GM21526 (cell line): ENCODE measurements around the gene STK11IP.

Experiments used
- ATAC-seq: cut with Tn5 transposase; IDR thresholded peaks from one replicate; pipeline ENCODE4 v1.9.1; 2021; ENCODE audit warnings: moderate library complexity; ENCODE audit not compliant: unreplicated experiment, low FRiP score

STK11IP gene

GRCh38 chr2:219613461-219614070 lies 15.9 kb downstream of the STK11IP start:
- ATAC-seq: no peak

DNA sequence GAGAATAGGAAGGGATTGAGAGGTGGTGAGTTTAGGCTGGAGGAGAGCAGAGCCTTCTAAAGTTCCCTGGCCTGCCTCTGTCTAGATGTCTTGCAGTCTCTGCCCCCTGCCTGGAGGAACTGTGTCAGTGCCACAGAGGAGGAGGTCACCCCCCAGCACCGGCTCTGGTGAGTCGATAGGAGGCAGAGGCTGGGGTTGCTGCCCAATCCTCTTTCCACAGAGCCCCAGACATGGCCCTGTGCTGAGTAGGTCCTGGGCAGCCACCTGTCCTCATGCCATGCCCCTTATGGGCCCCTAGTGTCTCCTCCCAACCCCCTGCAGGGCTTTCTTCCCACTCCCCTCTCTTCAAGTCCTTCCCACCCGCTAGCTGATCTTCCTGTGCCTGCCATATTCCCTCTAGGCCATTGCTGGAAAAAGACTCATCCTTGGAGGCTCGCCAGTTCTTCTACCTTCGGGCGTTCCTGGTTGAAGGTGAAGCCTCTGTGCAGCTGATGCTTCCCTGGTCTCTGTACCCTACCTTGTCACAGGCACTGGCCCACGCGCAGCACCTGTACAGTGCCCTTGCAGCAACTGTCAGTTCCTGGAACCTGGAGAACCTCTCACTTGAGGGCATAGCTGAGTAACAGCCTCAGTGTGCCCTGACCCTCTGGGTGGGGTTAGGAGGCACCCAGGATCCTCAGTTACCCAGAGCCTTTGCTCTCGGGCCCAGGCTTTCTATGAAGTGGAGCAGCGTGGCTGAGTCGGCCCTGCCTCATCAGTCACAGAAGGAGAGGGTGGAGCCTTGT lies 16.6 kb downstream of the STK11IP start:
- ATAC-seq: no peak

GRCh38 chr2:219615036-219615435 lies 17.4 kb downstream of the STK11IP start:
- no peak for ATAC-seq

DNA sequence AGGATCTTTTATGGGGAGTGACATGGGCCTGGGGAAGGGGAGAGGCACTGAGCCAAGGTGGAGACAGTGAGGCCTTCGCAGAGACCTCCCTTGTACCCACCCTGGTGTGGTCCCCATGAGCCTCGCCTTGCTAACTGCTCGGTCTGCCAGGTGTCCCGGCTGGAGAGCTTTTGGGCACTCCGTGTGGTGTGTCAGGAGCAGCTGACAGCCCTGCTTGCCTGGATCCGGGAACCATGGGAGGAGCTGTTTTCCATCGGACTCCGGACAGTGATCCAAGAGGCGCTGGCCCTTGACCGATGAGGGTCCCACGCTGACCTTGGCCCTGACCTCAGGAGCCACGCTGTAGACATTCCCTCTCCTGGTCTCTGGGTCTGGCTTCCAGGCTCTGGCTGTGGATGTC lies 18.2 kb downstream of the STK11IP start:
- no peak for ATAC-seq

DNA sequence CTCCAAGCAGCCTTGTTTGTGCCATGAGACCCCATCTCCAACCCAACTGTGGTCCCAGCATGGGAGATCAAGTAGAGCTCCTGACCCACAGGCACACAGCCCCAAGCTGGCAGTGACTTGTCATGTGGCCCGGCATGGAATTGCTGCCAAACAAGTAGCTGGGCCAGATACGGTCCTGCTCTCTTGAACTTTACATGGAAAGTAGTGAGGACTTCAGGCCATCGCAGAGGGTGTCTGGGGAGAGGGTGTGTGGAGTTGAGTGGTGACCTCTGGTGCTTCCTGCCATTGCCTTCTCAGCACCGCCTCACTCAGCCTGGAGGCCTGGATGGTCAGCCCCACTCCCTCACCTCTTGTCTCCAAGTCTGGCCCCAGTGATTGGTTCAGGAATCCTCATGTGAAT lies 18.9 kb downstream of the STK11IP start:
- no peak for ATAC-seq

DNA sequence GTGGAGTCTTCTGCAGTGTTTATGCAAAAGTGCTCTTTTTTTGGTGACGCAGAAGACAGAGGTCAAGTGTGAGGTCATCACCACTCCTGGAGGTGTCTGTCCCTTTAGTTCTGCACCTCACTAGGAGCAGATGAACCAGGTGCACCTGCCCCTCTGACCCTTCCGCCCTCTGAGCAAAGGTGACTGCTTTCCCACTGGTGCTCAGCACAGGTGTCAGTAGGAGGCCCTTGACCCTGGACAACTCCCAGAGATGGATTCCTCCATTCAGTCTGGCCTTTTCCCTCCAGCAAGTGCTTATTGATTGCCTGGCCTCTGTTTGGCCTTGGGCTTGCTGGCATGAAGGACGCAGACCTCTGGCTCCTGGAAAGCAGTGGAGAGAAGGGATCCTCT lies 21.1 kb downstream of the STK11IP start:
- no peak for ATAC-seq

- ATAC-seq: no peak
Observed at GRCh38 chr2:219619235-219619634, 21.6 kb downstream of the STK11IP start.

- ATAC-seq: no peak
Observed at GRCh38 chr2:219620546-219620945, 22.9 kb downstream of the STK11IP start.

- ATAC-seq: no peak
Observed at GRCh38 chr2:219621935-219622334, 24.3 kb downstream of the STK11IP start.

- ATAC-seq: no peak
Observed at GRCh38 chr2:219622472-219622871, 24.8 kb downstream of the STK11IP start.

DNA sequence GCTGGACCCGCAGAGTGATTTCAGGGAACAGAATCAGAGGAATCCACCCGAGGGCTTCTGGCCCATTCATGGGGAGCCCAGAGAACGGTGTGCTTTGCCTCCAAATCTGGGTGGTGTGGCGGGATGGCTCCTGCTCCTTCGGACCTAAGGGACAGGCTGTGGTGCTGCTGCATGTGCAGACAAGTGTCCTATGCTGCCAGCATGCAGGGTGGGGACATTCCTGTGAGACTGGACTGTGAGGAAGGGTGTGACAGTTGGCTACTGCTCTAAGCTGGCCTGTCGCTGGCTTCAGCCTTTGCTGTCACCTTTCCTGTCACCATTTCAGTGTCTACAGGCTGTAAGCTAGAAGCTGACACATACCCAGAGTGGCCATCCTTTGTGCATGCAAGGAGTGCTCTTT lies 26.9 kb downstream of the STK11IP start:
- no peak for ATAC-seq

DNA sequence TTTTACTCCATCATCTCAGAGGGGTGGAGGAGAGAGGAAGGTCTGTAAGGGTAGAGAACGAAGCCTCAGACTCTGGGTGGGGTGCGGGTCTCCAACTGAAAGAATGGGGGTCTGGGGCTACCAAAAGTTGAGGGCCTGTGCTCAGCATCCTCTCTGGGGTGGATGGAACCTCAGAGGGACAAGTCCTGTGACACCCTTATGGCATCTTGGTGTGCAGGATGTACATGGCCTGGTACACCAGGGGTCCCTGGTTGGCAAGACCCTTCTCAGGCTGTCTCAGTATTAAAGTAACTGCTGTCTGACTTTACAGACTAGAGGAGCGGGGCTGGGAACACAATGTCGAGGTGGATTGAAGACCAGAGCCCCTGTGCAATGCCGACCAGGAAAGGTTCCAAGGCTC lies 27.5 kb downstream of the STK11IP start:
- ATAC-seq: no peak

DNA sequence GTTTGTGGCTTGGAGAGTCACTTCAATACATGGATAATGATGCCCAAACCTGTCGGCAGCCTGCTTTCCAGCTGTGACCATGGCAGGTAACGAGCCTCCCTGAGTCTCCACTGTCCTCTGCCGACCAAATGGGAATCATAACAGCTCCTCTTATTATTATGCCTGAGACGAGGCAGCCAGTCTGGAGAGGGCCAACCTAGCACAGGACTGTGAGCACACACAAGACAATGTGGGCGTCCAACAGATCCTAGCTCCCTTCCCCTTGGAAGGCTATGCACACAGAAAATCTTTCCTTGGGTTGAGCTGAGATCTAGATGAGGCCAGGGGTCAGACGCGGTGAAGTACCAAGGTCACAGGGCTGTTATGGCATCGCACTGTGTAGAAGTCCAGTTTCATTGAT lies 28.9 kb downstream of the STK11IP start:
- no peak for ATAC-seq

DNA sequence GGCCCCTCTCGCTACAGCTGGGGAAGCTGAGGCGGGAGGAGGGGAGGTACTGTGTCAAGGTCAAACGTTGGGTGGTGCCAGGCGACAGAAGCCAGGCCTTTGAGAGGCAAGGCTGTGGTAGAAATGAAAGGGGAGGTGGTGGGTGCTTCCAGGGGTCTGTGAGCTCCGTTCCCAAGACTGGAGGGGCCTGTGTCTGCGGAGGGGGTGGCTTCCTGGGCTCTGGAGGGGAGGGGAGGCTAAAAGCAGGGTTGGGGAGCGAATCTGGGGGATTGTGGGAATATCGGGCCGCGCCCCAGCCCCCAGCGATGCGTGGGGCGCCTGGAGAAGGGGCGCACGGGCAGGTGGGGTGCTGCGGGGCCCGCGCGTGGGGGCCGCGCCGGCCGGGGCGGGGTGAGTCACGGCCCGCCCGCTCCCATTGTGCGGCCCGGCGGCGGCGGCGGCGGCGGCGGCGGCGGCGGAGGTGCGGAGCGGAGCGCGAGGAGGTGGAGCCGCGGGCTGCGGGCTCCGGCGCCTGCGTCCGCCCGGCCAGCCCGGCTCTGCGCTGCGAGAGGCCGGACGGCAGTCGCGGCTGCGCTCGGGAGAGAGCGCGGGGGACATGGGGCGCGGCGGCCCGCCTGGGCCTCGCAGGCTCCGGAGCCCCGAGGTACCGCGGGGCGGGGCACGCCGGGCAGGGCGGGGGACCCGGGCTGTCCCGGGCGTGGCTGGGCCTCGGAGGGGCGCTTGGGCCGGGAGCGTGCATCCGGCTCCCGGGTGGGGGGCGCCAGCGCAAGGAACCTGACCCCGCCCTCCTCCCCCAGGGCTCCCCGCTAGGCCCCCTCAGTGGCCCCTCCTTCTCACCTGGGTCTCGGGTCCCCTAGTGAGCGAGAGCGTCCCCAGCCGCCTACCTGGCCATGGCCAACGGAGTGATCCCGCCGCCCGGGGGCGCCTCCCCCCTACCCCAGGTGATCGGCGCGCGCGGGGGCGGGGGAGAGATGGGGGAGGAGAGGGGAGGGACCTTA lies 29.7 kb downstream of the STK11IP start, which contains the start of gene SLC4A3:
TSS of gene SLC4A3 (plus strand) at position 528 of the 998 bp plus-strand sequence. CDS start at position 891, 363 bp downstream.
- no peak for ATAC-seq

DNA sequence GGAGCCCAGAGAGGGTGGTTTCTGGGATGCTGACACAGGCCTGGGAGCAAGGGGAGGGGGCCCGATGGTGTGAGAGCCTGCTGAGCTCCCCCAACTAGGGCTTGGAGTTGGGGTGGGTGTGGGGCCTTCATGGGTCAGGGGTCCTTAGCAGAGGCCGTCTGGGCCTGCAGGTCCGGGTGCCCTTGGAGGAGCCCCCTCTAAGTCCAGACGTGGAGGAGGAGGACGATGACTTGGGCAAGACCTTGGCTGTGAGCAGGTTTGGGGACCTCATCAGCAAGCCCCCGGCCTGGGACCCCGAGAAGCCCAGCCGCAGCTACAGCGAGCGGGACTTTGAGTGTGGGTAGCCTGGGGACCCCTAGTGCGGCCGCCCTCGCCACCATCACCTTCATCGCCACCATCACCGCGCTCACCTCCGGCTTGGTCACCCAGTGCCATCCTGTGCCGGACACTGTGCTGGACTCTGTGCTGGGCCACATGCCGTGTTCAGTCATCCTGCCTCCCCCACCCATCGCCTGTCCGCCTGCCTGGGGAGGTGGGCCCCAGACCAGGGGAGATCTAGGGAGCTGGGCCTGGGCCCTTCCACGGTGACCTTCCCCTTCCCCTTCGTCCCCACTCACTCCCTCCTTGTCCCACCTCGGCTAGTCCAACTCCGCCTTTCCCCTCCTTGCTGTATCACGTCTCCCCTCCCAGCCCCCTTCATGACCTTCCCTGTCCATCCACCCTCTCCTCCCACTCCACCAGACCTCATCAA lies 30.8 kb downstream of the STK11IP start:
- no peak for ATAC-seq

GRCh38 chr2:219628986-219629901 lies 31.6 kb downstream of the STK11IP start:
- ATAC-seq: no peak

- ATAC-seq: no peak
Observed at GRCh38 chr2:219629976-219630695, 32.5 kb downstream of the STK11IP start.

DNA sequence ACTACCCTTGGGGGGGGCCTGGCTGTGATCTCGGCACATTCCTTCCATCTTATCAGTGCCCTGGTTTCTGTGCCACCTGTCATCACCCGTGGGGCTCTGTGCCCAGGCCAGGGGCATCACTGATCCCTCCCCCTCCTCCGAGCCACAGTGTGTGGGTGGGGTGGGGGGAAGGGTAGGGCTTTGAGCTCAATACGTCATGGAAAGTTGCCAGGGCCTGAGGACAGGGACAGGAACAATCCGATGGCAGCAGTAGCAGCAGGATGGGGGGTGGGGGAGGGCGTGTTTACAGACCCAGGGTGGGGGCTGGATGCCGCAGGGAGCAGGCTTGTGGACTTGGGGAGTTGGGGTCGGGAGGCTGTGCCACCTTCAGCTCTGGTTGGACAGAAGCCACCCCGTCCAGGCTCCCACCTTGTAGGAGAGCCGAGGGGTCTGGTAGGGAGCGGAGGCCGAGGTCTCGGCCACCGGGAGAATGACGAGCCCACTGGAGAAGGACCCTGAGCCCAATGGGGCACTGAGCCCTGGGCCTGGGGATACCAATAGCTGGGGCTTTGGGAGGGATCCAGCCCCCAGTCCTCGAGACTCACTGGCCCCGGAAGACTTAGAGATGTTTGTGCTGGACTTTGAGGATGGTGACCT lies 33.2 kb downstream of the STK11IP start:
- no peak for ATAC-seq
